ENCODE data around the gene ANKRD27.

GRCh38 chr19:32666084-32666483 is 8.9 kb downstream of the ANKRD27 start:
- TF ChIP-seq, protein P1, sequence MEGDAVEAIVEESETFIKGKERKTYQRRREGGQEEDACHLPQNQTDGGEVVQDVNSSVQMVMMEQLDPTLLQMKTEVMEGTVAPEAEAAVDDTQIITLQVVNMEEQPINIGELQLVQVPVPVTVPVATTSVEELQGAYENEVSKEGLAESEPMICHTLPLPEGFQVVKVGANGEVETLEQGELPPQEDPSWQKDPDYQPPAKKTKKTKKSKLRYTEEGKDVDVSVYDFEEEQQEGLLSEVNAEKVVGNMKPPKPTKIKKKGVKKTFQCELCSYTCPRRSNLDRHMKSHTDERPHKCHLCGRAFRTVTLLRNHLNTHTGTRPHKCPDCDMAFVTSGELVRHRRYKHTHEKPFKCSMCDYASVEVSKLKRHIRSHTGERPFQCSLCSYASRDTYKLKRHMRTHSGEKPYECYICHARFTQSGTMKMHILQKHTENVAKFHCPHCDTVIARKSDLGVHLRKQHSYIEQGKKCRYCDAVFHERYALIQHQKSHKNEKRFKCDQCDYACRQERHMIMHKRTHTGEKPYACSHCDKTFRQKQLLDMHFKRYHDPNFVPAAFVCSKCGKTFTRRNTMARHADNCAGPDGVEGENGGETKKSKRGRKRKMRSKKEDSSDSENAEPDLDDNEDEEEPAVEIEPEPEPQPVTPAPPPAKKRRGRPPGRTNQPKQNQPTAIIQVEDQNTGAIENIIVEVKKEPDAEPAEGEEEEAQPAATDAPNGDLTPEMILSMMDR (tag by site-specific recombination; IDR thresholded peaks at IDR 0.05), result no peak
- TF ChIP-seq ZNF561 (tag by site-specific recombination; IDR thresholded peaks at IDR 0.05; ENCODE audit: borderline replicate concordance) (no peak), ZIC2 (tag by site-specific recombination; IDR thresholded peaks at IDR 0.05) (no peak), ZNF433 (tag by site-specific recombination; IDR thresholded peaks at IDR 0.05; ENCODE audit: low read depth) (no peak), ZNF23 (tag by site-specific recombination; IDR thresholded peaks at IDR 0.05; ENCODE audit: borderline replicate concordance) (no peak), KLF1 (tag by site-specific recombination; IDR thresholded peaks at IDR 0.05) (no peak), TCF7L2 (IDR thresholded peaks at IDR 0.05; ENCODE audit: borderline replicate concordance, low read depth, low read length) (no peak), GLI4 (tag by site-specific recombination; IDR thresholded peaks at IDR 0.05) (no peak), SETDB1 (IDR thresholded peaks at IDR 0.05; ENCODE audit: insufficient read length, low read length) (no peak), KLF9 (tag by site-specific recombination; IDR thresholded peaks at IDR 0.05; ENCODE audit: low read depth) (no peak), YY1 (tag by site-specific recombination; IDR thresholded peaks at IDR 0.05) (no peak)

All from HEK293 (cell line).